GM12878 (cell line): ENCODE results near the gene NT5C1A. TPM values are rescaled to one million over a fixed set of nuclear protein-coding genes. Genes with fewer than 3 reads are reported as not detected.

ENCODE experiments used
- ATAC-seq: fragments of 200-7000 bp; cut with Tn5 transposase; 3 replicates; pipeline ENCODE4 v1.9.1; 2020; ENCODE audit warnings: mild to moderate bottlenecking, moderate library complexity
- BruUV-seq: library from RNA; stranded (reverse); fragments of 400-500 nt; replicated peaks from 2 replicates; lab custom pipeline; 2021; lab: Mats Ljungman, UMichigan
- CTCF ChIA-PET: fragments of 300-600 bp; sonication (Branson Sonifier 250); formaldehyde crosslinking; extraction: SDS; loops from one replicate; lab custom pipeline; 2021; ENCODE audit warnings: inconsistent platforms; lab: Yijun Ruan, JAX
- POLR2A ChIA-PET: fragments of 350-600 bp; formaldehyde crosslinking; extraction: SDS; loops from one replicate; lab custom pipeline; 2021; ENCODE audit warnings: inconsistent platforms; lab: Charles Lee
- RAD21 ChIA-PET: fragments of 300-600 bp; sonication (Branson Sonifier 250); formaldehyde crosslinking; loops from one replicate; lab custom pipeline; 2023; ENCODE audit warnings: antibody characterized with exemption; ENCODE audit not compliant: unreplicated experiment; lab: Charles Lee
- SMC1A ChIA-PET: fragments of 300-600 bp; sonication (Branson Sonifier 250); formaldehyde crosslinking; loops from one replicate; lab custom pipeline; 2023; ENCODE audit not compliant: unreplicated experiment, uncharacterized antibody; lab: Charles Lee
- DNase-seq: peaks from one replicate; pipeline ENCODE4 v3.0.0-alpha.2; 2011; ENCODE audit warnings: low read depth, low spot score
- FAIRE-seq: peaks from 3 replicates; lab custom pipeline; 2011; peaks lifted over from hg19 to GRCh38; lab: Jason Lieb, UNC
- H2AFZ ChIP-seq: 2 replicates; pipeline ENCODE4 v1.6.0; 2011; ENCODE audit warnings: low read depth, low read length, control low read depth; ENCODE audit not compliant: control insufficient read depth
- H3K27ac ChIP-seq: 2 replicates; pipeline ENCODE4 v1.5.1; 2011; ENCODE audit warnings: control low read depth; ENCODE audit not compliant: control insufficient read depth, insufficient read depth
- H3K27me3 ChIP-seq, 2 experiments: replicated peaks in 1 of 2; 2 replicates each; pipeline versions ENCODE4 v1.6.0 to v1.6.1; 2011; ENCODE audit warnings: low read length in 1 of 2; ENCODE audit not compliant: control insufficient read depth in 2 of 2, insufficient read depth in 2 of 2
- H3K36me3 ChIP-seq, 2 experiments: 2 replicates each; pipeline ENCODE4 v1.5.1; 2011; ENCODE audit warnings: low read length in 1 of 2; ENCODE audit not compliant: control insufficient read depth in 2 of 2, insufficient read depth in 2 of 2
- H3K4me1 ChIP-seq: 2 replicates; pipeline ENCODE4 v1.6.1; 2011; ENCODE audit warnings: mild to moderate bottlenecking, low read length, moderate library complexity, mixed read lengths; ENCODE audit not compliant: control insufficient read depth, insufficient read depth
- H3K4me2 ChIP-seq: 2 replicates; pipeline ENCODE4 v1.6.0; 2011; ENCODE audit warnings: control low read depth; ENCODE audit not compliant: control insufficient read depth, insufficient read depth
- H3K4me3 ChIP-seq: fragments of 200-600 bp; sonication (generic); 2 replicates; pipeline ENCODE4 v1.5.1; 2016
- H3K79me2 ChIP-seq: 2 replicates; pipeline ENCODE4 v1.6.0; 2011; ENCODE audit warnings: low read length; ENCODE audit not compliant: control insufficient read depth, insufficient read depth
- H3K9ac ChIP-seq: 2 replicates; pipeline ENCODE4 v1.8.0; 2011; ENCODE audit warnings: low read length, control low read depth, mixed read lengths; ENCODE audit not compliant: control insufficient read depth, insufficient read depth
- H3K9me3 ChIP-seq: replicated peaks from 3 replicates; pipeline ENCODE4 v1.5.1; 2011; ENCODE audit warnings: mild to moderate bottlenecking, low read length; ENCODE audit not compliant: control insufficient read depth, insufficient read depth
- H4K20me1 ChIP-seq: 2 replicates; pipeline ENCODE4 v1.6.0; 2011; ENCODE audit not compliant: control insufficient read depth, insufficient read depth
- CBX3 ChIP-seq: fragments of 200-600 bp; sonication (generic); IDR thresholded peaks from 2 replicates; pipeline ENCODE4 v1.6.1; 2016; ENCODE audit warnings: low read depth, borderline replicate concordance
- EED ChIP-seq: sonication (generic); IDR thresholded peaks from 2 replicates; pipeline ENCODE4 v1.6.1; 2016; ENCODE audit warnings: antibody characterized with exemption, low read depth
- ESRRA ChIP-seq: IDR thresholded peaks from 2 replicates; pipeline ENCODE4 v1.6.1; 2012; ENCODE audit warnings: mild to moderate bottlenecking, low read length, improper control_type of control experiment
- EZH2 ChIP-seq: IDR thresholded peaks from 2 replicates; pipeline ENCODE4 v1.6.1; 2012; ENCODE audit warnings: low read depth, mild to moderate bottlenecking, control low read depth, inconsistent platforms, low read length, borderline replicate concordance; ENCODE audit not compliant: control insufficient read depth
- FOXK2 ChIP-seq: fragments of 450-650 bp; IDR thresholded peaks from 2 replicates; pipeline ENCODE4 v1.6.1; 2017; ENCODE audit warnings: mild to moderate bottlenecking, moderate library complexity
- NBN ChIP-seq: fragments of 450-650 bp; IDR thresholded peaks from 2 replicates; pipeline ENCODE4 v1.6.1; 2016
- SIN3A ChIP-seq: IDR thresholded peaks from 2 replicates; pipeline ENCODE4 v1.6.1; 2012; ENCODE audit warnings: low read depth, low read length, improper control_type of control experiment
- SMAD5 ChIP-seq: IDR thresholded peaks from 2 replicates; pipeline ENCODE4 v1.6.1; 2016; ENCODE audit warnings: antibody characterized with exemption, low read depth
- SP1 ChIP-seq: IDR thresholded peaks from one replicate; pipeline ENCODE4 v1.6.1; 2011; ENCODE audit warnings: low read depth, low read length
- SPI1 ChIP-seq: IDR thresholded peaks from 2 replicates; pipeline ENCODE4 v1.6.1; 2011; ENCODE audit warnings: low read depth, mild to moderate bottlenecking, low read length, moderate library complexity, borderline replicate concordance; ENCODE audit not compliant: insufficient read depth
- TCF3 ChIP-seq: IDR thresholded peaks from 2 replicates; pipeline ENCODE4 v1.6.1; 2012; ENCODE audit warnings: low read depth, mild to moderate bottlenecking, low read length, borderline replicate concordance; ENCODE audit not compliant: insufficient read depth
- WGBS: methylation state at CpG from one replicate; pipeline ENCODE4 v1.1.6; 2016; ENCODE audit warnings: low lambda C conversion rate; ENCODE audit not compliant: insufficient replicate concordance, insufficient coverage; ENCODE audit errors: missing lambda C conversion rate; 5-methylcytosine and 5-hydroxymethylcytosine counted together
- in situ Hi-C: fragments of 300-500 bp; cut with MboI; formaldehyde crosslinking; loops from 9 replicates; pipeline ENCODE4 v1.14.3; 2018; ENCODE audit warnings: mixed read lengths
- intact Hi-C: fragments of 100-400 bp; cut with micrococcal nuclease; formaldehyde crosslinking; loops from one replicate; pipeline ENCODE4 v1.14.2; 2022; ENCODE audit not compliant: unreplicated experiment
- polyA plus RNA-seq, 11 experiments: library from polyadenylated mRNA; depleted of rRNA in 4 of 11; unstranded in 6 of 11; stranded (reverse) in 5 of 11; fragments of >200 nt; fragmentation: Nextera tagmentation in 4 of 11; fragmentation: Illumina TruSeq in 1 of 11; extraction: Ambion mirVana in 4 of 11; extraction: Trizol in 1 of 11; gene quantifications; 1 replicate in 1 of 11; 2 replicates in 10 of 11; pipeline versions ENCODE4 v1.2.1 to v1.2.3, GENCODE V29; 2011 to 2016; ENCODE audit warnings: inconsistent platforms in 2 of 11, missing spikeins in 2 of 11, low read depth in 1 of 11
- total RNA-seq, 4 experiments: library from RNA; depleted of rRNA in 3 of 4; stranded (reverse); fragments of >200 nt in 3 of 4; fragmentation: Illumina TruSeq in 1 of 4; extraction: Trizol in 1 of 4; gene quantifications; 2 replicates each; pipeline versions ENCODE4 v1.2.1 to v1.2.3, GENCODE V29; 2013 to 2021
- TF ChIP-seq, protein P1 (sequence below): fragments of 450-650 bp; formaldehyde crosslinking; IDR thresholded peaks from 2 replicates; pipeline ENCODE4 v1.5.0; 2022; ENCODE audit warnings: mild to moderate bottlenecking, missing genetic modification characterization

Gene NT5C1A
- total and polyA plus RNA-seq, 10 of the 15 experiments (the other 5 are each of a cell fraction or from before 2014, with no cell fraction given), result 0.05 to 0.77 (median 0.22) TPM; not detected in 1

DNA sequence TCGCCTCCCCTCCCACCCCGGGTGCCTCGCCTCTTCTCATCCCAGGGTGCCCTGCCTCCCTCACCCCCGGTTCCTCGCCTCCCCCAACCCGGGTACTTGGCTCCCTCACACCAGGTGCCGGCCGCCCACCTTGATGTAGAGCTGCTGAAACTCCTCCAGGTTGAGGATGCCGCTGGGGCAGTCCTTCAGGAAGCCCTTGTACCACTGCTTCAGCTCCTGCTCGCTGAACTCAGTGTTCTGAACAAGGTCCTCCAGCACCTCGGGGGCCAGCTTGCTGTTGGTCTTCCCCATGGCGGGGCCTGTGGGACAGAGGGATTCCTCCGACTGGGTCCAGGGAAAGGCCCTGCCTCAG, 12.4 kb upstream of the NT5C1A start:
- WGBS, result 30% methylated on average over 10 of the region's 13 CpGs
- TF ChIP-seq TCF3 (no peak), NBN (no peak), SP1 (no peak), SPI1 (no peak)
- CTCF ChIA-PET, result no interaction called here
- POLR2A ChIA-PET, result no interaction called here
- H3K4me1 ChIP-seq, result no peaks in the 10 kb centered on the region
- H3K4me2 ChIP-seq, result no peak overlapping the region
- no peak overlapping the region for H3K9ac ChIP-seq
- peaks cover 4 to 6% of the 10 kb centered on the region in 2 experiments for H3K27me3 ChIP-seq
- H3K4me3 ChIP-seq, result no peak overlapping the region
- in situ Hi-C loops (no loop called here), intact Hi-C loops (no loop called here)
- H3K79me2 ChIP-seq, result no peaks in the 10 kb centered on the region
- no peak overlapping the region for H3K27ac ChIP-seq
- no peaks in the 10 kb centered on the region for H4K20me1 ChIP-seq
- no peak overlapping the region for H2AFZ ChIP-seq
- H3K9me3 ChIP-seq, result no peaks in the 10 kb centered on the region
- ATAC-seq (no peak), DNase-seq (no peak), FAIRE-seq (no peak)
- no TSS peak for BruUV-seq
- no peaks in the 10 kb centered on the region for H3K36me3 ChIP-seq
- SMC1A ChIA-PET, result no interaction called here
- RAD21 ChIA-PET, result no interaction called here

DNA sequence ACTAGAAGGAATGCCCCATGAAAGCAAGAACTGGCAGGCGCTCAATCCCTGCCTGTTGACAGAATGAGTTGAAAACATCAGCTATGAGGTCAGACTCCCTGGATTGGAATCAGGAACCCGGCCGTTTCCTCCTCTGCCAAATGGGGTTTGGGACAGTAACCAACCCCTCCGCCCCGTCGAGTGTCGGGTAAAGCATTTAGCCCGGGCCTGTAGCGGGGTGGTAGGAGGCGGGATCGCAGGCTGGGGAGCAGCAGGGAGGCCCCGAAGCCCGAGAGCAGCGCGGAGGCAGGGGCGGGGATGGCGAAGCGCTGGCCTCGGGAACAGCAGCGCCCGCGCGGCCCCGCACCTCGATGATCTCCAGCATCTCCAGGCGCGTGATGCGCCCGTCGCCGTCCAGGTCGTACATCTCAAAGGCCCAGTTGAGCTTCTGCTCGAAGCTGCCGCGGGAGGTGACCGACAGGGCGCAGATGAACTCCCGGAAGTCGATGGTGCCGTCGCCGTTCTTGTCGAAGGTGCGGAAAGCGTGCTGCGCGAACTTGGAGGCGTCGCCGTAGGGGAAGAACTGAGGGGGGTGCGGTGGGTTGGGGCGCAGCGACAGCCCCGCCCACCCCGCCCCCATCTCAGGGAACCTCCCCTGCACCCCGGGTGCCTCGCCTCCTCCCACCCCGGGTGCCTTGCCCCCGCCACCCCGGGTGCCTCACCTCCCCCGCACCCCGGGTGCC, 11.8 kb upstream of the NT5C1A start:
- whole genome bisulfite sequencing, result 59% methylated on average over 46 of the region's 62 CpGs
- in situ Hi-C loops (no loop called here), intact Hi-C loops (no loop called here)
- Histone ChIP-seq H3K4me3 (no peak overlapping the region), H3K79me2 (no peaks in the 10 kb centered on the region), H3K27me3 (peaks cover 4 to 6% of the 10 kb centered on the region in 2 experiments), H3K9me3 (no peaks in the 10 kb centered on the region), H2AFZ (no peak overlapping the region), H3K4me1 (no peaks in the 10 kb centered on the region), H3K36me3 (no peaks in the 10 kb centered on the region), H3K4me2 (no peak overlapping the region), H3K9ac (no peak overlapping the region), H3K27ac (no peak overlapping the region), H4K20me1 (no peaks in the 10 kb centered on the region)
- CTCF ChIA-PET, result no interaction called here
- POLR2A ChIA-PET, result no interaction called here
- SMC1A ChIA-PET, result no interaction called here
- DNase-seq (no peak), FAIRE-seq (no peak), ATAC-seq (no peak)
- no TSS peak for BruUV-seq
- RAD21 ChIA-PET, result no interaction called here
- TF ChIP-seq ESRRA, result no peak
- TF ChIP-seq EZH2, result no peak
- TF ChIP-seq EED, result no peak
- no peak for TF ChIP-seq SMAD5
- TF ChIP-seq, protein P1, sequence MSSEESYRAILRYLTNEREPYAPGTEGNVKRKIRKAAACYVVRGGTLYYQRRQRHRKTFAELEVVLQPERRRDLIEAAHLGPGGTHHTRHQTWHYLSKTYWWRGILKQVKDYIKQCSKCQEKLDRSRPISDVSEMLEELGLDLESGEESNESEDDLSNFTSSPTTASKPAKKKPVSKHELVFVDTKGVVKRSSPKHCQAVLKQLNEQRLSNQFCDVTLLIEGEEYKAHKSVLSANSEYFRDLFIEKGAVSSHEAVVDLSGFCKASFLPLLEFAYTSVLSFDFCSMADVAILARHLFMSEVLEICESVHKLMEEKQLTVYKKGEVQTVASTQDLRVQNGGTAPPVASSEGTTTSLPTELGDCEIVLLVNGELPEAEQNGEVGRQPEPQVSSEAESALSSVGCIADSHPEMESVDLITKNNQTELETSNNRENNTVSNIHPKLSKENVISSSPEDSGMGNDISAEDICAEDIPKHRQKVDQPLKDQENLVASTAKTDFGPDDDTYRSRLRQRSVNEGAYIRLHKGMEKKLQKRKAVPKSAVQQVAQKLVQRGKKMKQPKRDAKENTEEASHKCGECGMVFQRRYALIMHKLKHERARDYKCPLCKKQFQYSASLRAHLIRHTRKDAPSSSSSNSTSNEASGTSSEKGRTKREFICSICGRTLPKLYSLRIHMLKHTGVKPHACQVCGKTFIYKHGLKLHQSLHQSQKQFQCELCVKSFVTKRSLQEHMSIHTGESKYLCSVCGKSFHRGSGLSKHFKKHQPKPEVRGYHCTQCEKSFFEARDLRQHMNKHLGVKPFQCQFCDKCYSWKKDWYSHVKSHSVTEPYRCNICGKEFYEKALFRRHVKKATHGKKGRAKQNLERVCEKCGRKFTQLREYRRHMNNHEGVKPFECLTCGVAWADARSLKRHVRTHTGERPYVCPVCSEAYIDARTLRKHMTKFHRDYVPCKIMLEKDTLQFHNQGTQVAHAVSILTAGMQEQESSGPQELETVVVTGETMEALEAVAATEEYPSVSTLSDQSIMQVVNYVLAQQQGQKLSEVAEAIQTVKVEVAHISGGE (CRISPR knock-in tag), result no peak
- TF ChIP-seq FOXK2, result no peak
- no peak for TF ChIP-seq SIN3A
- TF ChIP-seq CBX3, result no peak
